Hepatocyte (in vitro differentiated cells): Measurements from ENCODE around the gene NXPH4.

Experiments
- CTCF ChIP-seq: fragments of 200-600 bp; sonication (generic); IDR thresholded peaks from 2 replicates; pipeline ENCODE4 v1.5.1; 2016; ENCODE audit warnings: antibody characterized with exemption, mild to moderate bottlenecking; ENCODE audit not compliant: poor library complexity
- EZH2 ChIP-seq: fragments of 200-600 bp; sonication (generic); IDR thresholded peaks from 2 replicates; pipeline ENCODE4 v1.6.1; 2016; ENCODE audit warnings: antibody characterized with exemption, mild to moderate bottlenecking, borderline replicate concordance
- EZH2phosphoT487 ChIP-seq: fragments of 200-600 bp; sonication (generic); IDR thresholded peaks from one replicate; pipeline ENCODE4 v1.6.1; 2018; ENCODE audit warnings: antibody characterized with exemption, mild to moderate bottlenecking, low read depth, moderate library complexity; ENCODE audit not compliant: unreplicated experiment, severe bottlenecking

GRCh38 chr12:57181072-57181471 is 35.5 kb upstream of the NXPH4 start:
- TF ChIP-seq EZH2phosphoT487 (no peak), CTCF (no peak), EZH2 (no peak)
